Chondrocyte (in vitro differentiated cells): ENCODE results near the gene UBN1. TPM values are rescaled to one million over a fixed set of nuclear protein-coding genes. Genes with fewer than 3 reads are reported as not detected.

Source experiments
- DNase-seq: peaks from one replicate; pipeline ENCODE4 v3.0.0; 2021; ENCODE audit warnings: mixed read lengths, low spot score
- H3K27ac Mint-ChIP-seq: one replicate; pipeline ENCODE4 v1.8.0; 2021; ENCODE audit warnings: mild to moderate bottlenecking, moderate library complexity, mixed read lengths; ENCODE audit not compliant: unreplicated experiment
- H3K27me3 Mint-ChIP-seq: 2 replicates; pipeline ENCODE4 v1.8.0; 2021; ENCODE audit warnings: low read depth, mixed read lengths
- H3K36me3 Mint-ChIP-seq: 2 replicates; pipeline ENCODE4 v1.8.0; 2021; ENCODE audit warnings: low read depth, mixed read lengths
- H3K4me1 Mint-ChIP-seq: 2 replicates; pipeline ENCODE4 v1.8.0; 2021; ENCODE audit warnings: low read depth, mild to moderate bottlenecking, mixed read lengths
- H3K4me3 Mint-ChIP-seq: one replicate; pipeline ENCODE4 v1.8.0; 2021; ENCODE audit warnings: mild to moderate bottlenecking, moderate library complexity, mixed read lengths; ENCODE audit not compliant: unreplicated experiment
- H3K9me3 Mint-ChIP-seq: 2 replicates; pipeline ENCODE4 v1.8.0; 2021; ENCODE audit warnings: low read depth, mixed read lengths
- total RNA-seq: library from RNA; stranded (reverse); gene quantifications from 3 replicates; pipeline ENCODE4 v1.2.1, GENCODE V29; 2021
- TF ChIP-seq, protein P1 (sequence below): fragments of 200-600 bp; sonication (generic); IDR thresholded peaks from 2 replicates; pipeline ENCODE4 v1.5.0; 2021; ENCODE audit warnings: antibody characterized with exemption, mild to moderate bottlenecking, moderate library complexity

Gene UBN1
- total RNA-seq, 1 donor from 2014 or later = 40.1 TPM

DNA sequence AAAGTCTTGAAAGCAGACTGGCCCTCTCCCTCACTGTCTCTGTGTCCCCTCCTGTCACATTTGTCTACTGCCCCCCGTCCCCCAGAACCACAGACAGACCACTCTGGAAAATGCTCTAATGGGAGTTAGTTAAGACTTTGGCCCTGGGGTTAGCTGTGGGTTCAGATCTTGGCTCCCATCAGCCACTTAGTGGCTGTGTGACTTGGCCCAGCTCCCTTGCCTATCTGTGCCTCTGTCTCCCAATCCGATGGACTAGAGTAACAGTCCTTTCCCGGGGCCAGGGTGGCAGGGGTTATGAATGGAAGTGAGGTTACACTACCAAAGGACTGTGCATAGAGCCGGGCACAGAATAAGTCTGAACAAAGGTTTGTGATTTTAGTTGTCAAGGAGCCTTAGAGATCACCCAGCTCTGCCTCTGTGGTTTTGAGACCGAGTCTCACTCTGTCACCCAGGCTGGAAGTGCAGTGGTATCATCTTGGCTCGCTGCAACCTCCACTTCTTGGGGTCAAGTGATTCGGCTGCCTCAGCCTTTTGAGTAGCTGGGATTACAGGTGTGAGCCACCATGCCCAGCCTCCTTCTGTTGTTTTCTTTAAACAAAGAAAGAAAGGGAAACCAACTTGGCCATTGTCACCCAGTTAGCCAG lies 66.0 kb downstream of the UBN1 start:
- Mint-ChIP-seq H3K27me3 (no peaks in the 10 kb centered on the region), H3K36me3 (no peaks in the 10 kb centered on the region), H3K4me1 (peaks cover 24% of the 10 kb centered on the region), H3K9me3 (no peaks in the 10 kb centered on the region), H3K27ac (no peak overlapping the region), H3K4me3 (no peak overlapping the region)
- DNase-seq = no peak
- TF ChIP-seq, protein P1, sequence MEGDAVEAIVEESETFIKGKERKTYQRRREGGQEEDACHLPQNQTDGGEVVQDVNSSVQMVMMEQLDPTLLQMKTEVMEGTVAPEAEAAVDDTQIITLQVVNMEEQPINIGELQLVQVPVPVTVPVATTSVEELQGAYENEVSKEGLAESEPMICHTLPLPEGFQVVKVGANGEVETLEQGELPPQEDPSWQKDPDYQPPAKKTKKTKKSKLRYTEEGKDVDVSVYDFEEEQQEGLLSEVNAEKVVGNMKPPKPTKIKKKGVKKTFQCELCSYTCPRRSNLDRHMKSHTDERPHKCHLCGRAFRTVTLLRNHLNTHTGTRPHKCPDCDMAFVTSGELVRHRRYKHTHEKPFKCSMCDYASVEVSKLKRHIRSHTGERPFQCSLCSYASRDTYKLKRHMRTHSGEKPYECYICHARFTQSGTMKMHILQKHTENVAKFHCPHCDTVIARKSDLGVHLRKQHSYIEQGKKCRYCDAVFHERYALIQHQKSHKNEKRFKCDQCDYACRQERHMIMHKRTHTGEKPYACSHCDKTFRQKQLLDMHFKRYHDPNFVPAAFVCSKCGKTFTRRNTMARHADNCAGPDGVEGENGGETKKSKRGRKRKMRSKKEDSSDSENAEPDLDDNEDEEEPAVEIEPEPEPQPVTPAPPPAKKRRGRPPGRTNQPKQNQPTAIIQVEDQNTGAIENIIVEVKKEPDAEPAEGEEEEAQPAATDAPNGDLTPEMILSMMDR = no peak

DNA sequence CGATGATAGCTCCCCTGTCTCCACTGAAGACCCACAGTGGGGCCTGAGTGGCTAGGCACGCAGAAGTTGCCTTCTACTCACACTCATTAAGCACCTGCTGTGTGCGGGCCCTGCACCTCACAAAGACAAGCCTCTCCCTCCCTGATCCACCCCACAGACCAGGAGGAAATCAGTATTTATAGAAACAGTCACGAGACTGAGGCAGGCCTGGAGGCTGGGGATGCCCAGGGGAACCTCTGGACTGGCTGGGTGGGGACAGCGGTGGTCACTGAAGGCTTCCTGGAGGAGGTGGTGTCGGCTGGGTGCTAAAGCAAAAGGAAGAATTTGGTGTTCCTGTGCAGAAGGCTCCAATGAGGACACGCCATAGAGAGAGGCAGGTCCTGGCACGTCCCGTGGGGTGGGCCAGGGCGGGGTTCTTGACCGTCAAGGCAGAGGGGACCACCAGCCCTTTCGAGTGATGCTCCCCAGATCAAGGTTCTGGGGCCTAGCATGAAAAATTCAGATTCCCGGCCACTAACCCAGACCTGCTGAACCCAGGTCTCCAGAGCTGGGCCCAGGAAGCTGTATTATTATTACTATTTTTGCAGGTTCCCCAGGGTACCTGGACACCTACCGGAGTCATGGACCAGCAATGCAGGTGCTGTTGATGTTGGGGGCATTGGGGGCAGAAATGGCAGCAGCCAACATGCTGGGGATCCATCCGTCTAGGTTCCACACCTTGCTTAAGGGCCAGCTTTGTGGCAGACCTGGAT lies 66.7 kb downstream of the UBN1 start:
- Mint-ChIP-seq H3K4me3 (no peak overlapping the region), H3K27me3 (no peaks in the 10 kb centered on the region), H3K36me3 (no peaks in the 10 kb centered on the region), H3K9me3 (no peaks in the 10 kb centered on the region), H3K27ac (no peak overlapping the region), H3K4me1 (peaks cover 24% of the 10 kb centered on the region)
- DNase-seq = no peak
- TF ChIP-seq, protein P1 = no peak

DNA sequence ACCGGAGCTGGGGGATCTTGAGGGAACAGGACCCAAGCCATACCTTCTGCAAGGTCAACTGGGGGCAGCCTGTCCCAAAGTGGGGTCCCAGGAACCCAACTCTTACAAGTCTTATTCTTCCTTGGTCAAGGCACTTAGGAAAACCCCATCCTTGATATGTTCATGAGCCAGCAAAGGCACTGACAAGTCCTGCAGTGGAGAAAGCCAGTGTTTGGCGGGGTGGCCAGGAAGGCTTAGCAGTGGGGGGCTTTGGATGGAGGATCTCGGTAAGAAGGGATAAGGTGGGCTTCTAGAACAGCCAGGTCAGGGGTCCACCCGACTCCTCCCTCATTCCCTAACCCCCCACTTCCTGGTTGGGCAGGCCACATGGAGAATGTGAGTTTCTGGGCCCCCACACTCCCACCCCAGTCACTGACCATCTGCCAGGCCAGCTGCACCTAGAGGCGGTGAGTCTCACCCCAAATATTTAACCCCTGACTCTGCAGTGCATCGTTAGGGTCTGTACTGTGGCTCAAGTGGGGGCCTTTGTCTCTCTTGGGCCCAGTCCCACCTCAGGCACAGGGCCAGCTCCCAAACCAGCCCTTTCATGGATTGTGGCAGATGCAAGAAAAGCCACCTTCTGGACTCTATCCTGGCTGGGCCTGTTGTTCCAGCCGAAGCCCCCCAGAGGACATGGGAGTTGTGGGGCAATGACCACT lies 67.4 kb downstream of the UBN1 start:
- peak overlapping the region; percentile 69 for H3K27ac Mint-ChIP-seq
- H3K4me3 Mint-ChIP-seq = no peak overlapping the region
- H3K9me3 Mint-ChIP-seq = no peaks in the 10 kb centered on the region
- peaks cover 24% of the 10 kb centered on the region for H3K4me1 Mint-ChIP-seq
- H3K27me3 Mint-ChIP-seq = no peaks in the 10 kb centered on the region
- TF ChIP-seq, protein P1 = no peak
- H3K36me3 Mint-ChIP-seq = no peaks in the 10 kb centered on the region
- DNase-seq = no peak

DNA sequence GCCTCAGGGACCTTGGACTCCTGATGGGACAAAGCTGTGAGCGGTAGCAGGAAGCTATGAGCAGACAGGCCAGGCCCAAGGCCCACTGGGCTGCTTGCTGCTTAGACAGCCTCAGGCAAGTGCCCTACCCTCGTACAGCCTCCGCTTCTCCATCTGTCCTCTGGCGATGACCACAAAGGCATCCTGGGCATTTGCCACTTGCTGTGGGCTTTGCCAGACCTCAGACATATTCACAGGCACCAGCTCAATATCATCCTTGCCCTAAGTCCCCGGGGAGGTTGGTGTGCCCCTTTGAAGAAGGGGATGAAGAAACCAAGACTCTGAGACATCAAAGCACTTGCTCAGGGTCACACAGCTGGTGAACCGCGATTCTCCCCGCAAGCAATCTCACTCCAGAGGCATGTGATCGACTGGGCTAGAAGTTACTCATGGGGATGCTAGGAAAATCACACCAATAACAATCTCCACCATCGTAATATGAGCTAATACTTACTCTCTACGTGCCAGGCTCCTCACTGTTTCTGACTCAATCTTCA lies 68.0 kb downstream of the UBN1 start:
- Mint-ChIP-seq H3K27me3 (no peaks in the 10 kb centered on the region), H3K4me1 (peaks cover 24% of the 10 kb centered on the region), H3K4me3 (no peak overlapping the region), H3K36me3 (no peaks in the 10 kb centered on the region), H3K9me3 (no peaks in the 10 kb centered on the region), H3K27ac (peak overlapping the region; percentile 69)
- TF ChIP-seq, protein P1 = no peak
- no peak for DNase-seq

DNA sequence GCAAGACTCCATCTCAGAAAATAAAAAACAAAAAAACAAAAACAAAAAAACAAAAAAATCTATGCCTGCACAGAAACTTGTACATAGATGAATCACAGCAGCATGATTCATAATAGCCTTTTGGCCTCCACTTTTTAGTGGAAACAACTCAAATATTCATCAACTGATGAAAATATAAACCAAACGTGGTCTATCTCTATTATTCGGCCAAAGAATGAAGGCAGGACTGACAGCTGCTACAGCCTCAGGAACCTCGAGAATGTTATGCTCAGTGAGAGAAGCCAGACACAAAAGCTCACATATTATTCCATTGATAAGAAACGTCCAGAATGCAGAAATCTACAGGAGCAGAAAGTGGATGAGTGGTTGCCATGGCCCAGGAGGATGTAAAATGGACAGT lies 69.8 kb downstream of the UBN1 start:
- Mint-ChIP-seq H3K27ac (no peak overlapping the region), H3K9me3 (no peaks in the 10 kb centered on the region), H3K4me3 (no peak overlapping the region), H3K4me1 (peaks cover 21% of the 10 kb centered on the region), H3K36me3 (no peaks in the 10 kb centered on the region), H3K27me3 (no peaks in the 10 kb centered on the region)
- TF ChIP-seq, protein P1 = no peak
- DNase-seq = no peak
